Neural cell (in vitro differentiated cells): ENCODE results near the gene GSK3B. TPM values are rescaled to one million over a fixed set of nuclear protein-coding genes. Genes with fewer than 3 reads are reported as not detected.

Source experiments
- H2AFZ ChIP-seq: fragments of 200-600, 300-800 bp; sonication (generic), shearing (Covaris generic); 2 replicates; pipeline ENCODE4 v1.6.0; 2014; ENCODE audit warnings: low read depth, mild to moderate bottlenecking, antibody characterized with exemption, low read length, moderate library complexity
- H3F3A ChIP-seq: fragments of 200-600 bp; shearing (Covaris generic); 2 replicates; pipeline ENCODE4 v1.6.1; 2016; ENCODE audit warnings: mild to moderate bottlenecking, moderate library complexity, mixed read lengths, antibody characterized with exemption, low read length; ENCODE audit not compliant: insufficient read depth, poor library complexity, severe bottlenecking
- H3K27ac ChIP-seq: fragments of 200-600, 300-800 bp; sonication (generic), shearing (Covaris generic); 2 replicates; pipeline ENCODE4 v1.5.1; 2014; ENCODE audit warnings: mild to moderate bottlenecking, low read length, moderate library complexity
- H3K27me3 ChIP-seq: fragments of 300-800, 200-600 bp; sonication (generic), shearing (Covaris generic); 2 replicates; pipeline ENCODE4 v1.6.0; 2014; ENCODE audit warnings: mild to moderate bottlenecking, low read depth, low read length, moderate library complexity; ENCODE audit not compliant: insufficient read depth
- H3K36me3 ChIP-seq: fragments of 300-800, 200-600 bp; sonication (generic), shearing (Covaris generic); 2 replicates; pipeline ENCODE4 v1.5.1; 2014; ENCODE audit warnings: mild to moderate bottlenecking, antibody characterized with exemption, low read length, moderate library complexity; ENCODE audit not compliant: insufficient read depth
- H3K4me2 ChIP-seq: fragments of 300-800, 200-600 bp; sonication (generic), shearing (Covaris generic); 2 replicates; pipeline ENCODE4 v1.6.0; 2014; ENCODE audit warnings: mild to moderate bottlenecking, low read length
- H3K4me3 ChIP-seq: fragments of 300-800, 200-600 bp; sonication (generic), shearing (Covaris generic); 2 replicates; pipeline ENCODE4 v1.5.1; 2014; ENCODE audit warnings: mild to moderate bottlenecking, low read length, moderate library complexity
- H3K79me2 ChIP-seq: fragments of 200-600 bp; shearing (Covaris generic); replicated peaks from 2 replicates; pipeline ENCODE4 v1.6.0; 2014; ENCODE audit warnings: mild to moderate bottlenecking, low read length, moderate library complexity; ENCODE audit not compliant: insufficient read depth
- H3K9ac ChIP-seq: fragments of 300-800, 200-600 bp; sonication (generic), shearing (Covaris generic); 2 replicates; pipeline ENCODE4 v1.6.1; 2016; ENCODE audit warnings: mild to moderate bottlenecking, low read length, mixed read lengths
- H3K9me2 ChIP-seq: fragments of 200-600 bp; shearing (Covaris generic); 2 replicates; pipeline ENCODE4 v1.6.1; 2016; ENCODE audit warnings: mild to moderate bottlenecking, low read length, mixed read lengths; ENCODE audit not compliant: insufficient read depth
- H3K9me3 ChIP-seq: fragments of 200-600, 300-800 bp; sonication (generic), shearing (Covaris generic); 2 replicates; pipeline ENCODE4 v1.6.1; 2016; ENCODE audit warnings: mild to moderate bottlenecking, mixed run types, low read length, moderate library complexity, mixed read lengths
- H4K20me1 ChIP-seq: fragments of 200-600 bp; shearing (Covaris generic); 2 replicates; pipeline ENCODE4 v1.6.1; 2016; ENCODE audit warnings: mild to moderate bottlenecking, mixed run types; ENCODE audit not compliant: insufficient read depth
- EP300 ChIP-seq: fragments of 450-650 bp; conservative IDR thresholded peaks from 2 replicates; pipeline ENCODE4 v1.6.1; 2014; ENCODE audit warnings: antibody characterized with exemption, mild to moderate bottlenecking, moderate library complexity; ENCODE audit not compliant: poor library complexity, severe bottlenecking
- MXI1 ChIP-seq: fragments of 450-650 bp; conservative IDR thresholded peaks from 2 replicates; pipeline ENCODE4 v1.6.1; 2014; ENCODE audit warnings: antibody characterized with exemption, mild to moderate bottlenecking; ENCODE audit not compliant: poor library complexity, severe bottlenecking
- RAD21 ChIP-seq: fragments of 450-650 bp; conservative IDR thresholded peaks from 2 replicates; pipeline ENCODE4 v1.6.1; 2014; ENCODE audit warnings: antibody characterized with exemption, mild to moderate bottlenecking, moderate library complexity
- SMC3 ChIP-seq: fragments of 450-650 bp; conservative IDR thresholded peaks from 2 replicates; pipeline ENCODE4 v1.6.1; 2014; ENCODE audit warnings: antibody characterized with exemption, mild to moderate bottlenecking, moderate library complexity; ENCODE audit not compliant: poor library complexity
- TAF1 ChIP-seq: IDR thresholded peaks from 2 replicates; pipeline ENCODE4 v1.6.1; 2012; ENCODE audit warnings: low read depth
- polyA plus RNA-seq: library from polyadenylated mRNA; depleted of rRNA; stranded (reverse); fragments of >200 nt; gene quantifications from 2 replicates; pipeline ENCODE4 v1.2.3, GENCODE V29; 2014
- TF ChIP-seq, protein P1 (sequence below): fragments of 450-650 bp; IDR thresholded peaks from 2 replicates; pipeline ENCODE4 v1.5.1; 2014; ENCODE audit warnings: antibody characterized with exemption, mild to moderate bottlenecking, moderate library complexity; ENCODE audit not compliant: poor library complexity, severe bottlenecking
- TF ChIP-seq, protein P2 (sequence below): IDR thresholded peaks from 2 replicates; pipeline ENCODE4 v1.6.1; 2012; ENCODE audit warnings: borderline replicate concordance

The GSK3B gene
- polyA plus RNA-seq, 1 donor from 2014 or later = 48.5 TPM

DNA sequence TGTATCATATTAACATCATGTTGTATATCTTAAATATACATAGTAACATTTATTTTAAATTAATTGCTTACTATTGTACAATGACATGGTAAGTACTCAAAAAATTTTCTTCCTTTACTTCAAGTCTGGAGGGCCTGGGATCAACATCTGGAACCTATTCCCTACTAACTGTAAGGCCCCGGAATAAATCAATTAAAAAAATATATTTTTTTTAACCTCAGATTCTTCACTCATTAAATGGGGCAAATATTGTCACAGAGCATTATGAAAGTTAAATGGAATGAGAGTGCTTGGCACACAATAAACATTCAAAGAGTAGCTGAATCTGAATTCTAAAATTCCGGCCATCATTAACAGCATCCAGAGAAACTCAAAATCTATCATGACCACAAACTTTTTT lies 16.5 kb downstream of the GSK3B start:
- Histone ChIP-seq H3K27me3 (no peaks in the 10 kb centered on the region), H3K9me3 (no peaks in the 10 kb centered on the region), H4K20me1 (peaks cover 6% of the 10 kb centered on the region), H3K4me3 (no peak overlapping the region), H3K79me2 (peaks cover 97% of the 10 kb centered on the region), H3K9ac (no peak overlapping the region), H3F3A (no peaks in the 10 kb centered on the region), H3K36me3 (no peaks in the 10 kb centered on the region), H3K4me2 (no peak overlapping the region), H3K27ac (no peak overlapping the region), H2AFZ (no peak overlapping the region), H3K9me2 (no peaks in the 10 kb centered on the region)
- TF ChIP-seq, protein P1, sequence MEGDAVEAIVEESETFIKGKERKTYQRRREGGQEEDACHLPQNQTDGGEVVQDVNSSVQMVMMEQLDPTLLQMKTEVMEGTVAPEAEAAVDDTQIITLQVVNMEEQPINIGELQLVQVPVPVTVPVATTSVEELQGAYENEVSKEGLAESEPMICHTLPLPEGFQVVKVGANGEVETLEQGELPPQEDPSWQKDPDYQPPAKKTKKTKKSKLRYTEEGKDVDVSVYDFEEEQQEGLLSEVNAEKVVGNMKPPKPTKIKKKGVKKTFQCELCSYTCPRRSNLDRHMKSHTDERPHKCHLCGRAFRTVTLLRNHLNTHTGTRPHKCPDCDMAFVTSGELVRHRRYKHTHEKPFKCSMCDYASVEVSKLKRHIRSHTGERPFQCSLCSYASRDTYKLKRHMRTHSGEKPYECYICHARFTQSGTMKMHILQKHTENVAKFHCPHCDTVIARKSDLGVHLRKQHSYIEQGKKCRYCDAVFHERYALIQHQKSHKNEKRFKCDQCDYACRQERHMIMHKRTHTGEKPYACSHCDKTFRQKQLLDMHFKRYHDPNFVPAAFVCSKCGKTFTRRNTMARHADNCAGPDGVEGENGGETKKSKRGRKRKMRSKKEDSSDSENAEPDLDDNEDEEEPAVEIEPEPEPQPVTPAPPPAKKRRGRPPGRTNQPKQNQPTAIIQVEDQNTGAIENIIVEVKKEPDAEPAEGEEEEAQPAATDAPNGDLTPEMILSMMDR = no peak
- TF ChIP-seq EP300 = no peak

DNA sequence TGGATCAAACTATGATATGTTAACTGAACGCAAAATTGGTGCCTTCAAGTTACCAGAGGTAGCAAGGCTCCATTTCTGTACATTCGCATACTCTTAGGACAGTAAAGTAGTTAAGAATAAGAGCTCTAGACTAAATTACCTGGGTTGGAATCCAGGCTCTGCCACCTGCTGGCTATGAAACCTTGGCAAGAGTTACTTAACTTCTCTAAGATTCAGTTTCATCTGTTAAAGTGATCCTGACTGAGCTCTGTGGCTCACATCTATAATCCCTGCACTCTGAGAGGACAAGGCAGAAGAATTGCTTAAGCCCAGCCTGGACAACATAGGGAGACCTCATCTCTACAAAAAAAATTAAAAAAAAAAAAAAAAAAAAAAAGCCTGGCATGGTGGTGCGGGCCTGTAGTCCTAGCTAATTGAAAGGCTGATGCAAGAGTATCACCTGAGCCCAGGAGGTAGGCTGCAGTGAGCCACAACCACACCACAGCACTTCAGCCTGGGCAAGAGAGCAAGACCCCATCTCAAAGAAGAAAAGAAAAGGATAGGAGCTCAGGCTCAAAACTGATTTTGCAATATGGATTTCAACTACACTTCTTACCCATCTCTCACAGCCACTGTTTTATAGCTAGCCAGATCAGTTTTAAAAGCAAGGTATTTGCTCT lies 21.3 kb downstream of the GSK3B start:
- Histone ChIP-seq H3K9me2 (no peaks in the 10 kb centered on the region), H3K4me2 (no peak overlapping the region), H3F3A (no peaks in the 10 kb centered on the region), H3K27me3 (no peaks in the 10 kb centered on the region), H3K27ac (no peak overlapping the region), H3K4me3 (no peak overlapping the region), H3K36me3 (no peaks in the 10 kb centered on the region), H4K20me1 (peaks cover 2% of the 10 kb centered on the region), H3K9me3 (no peaks in the 10 kb centered on the region), H3K79me2 (peaks cover 91% of the 10 kb centered on the region), H3K9ac (no peak overlapping the region), H2AFZ (no peak overlapping the region)
- TF ChIP-seq MXI1 (no peak), TAF1 (no peak), RAD21 (no peak), SMC3 (no peak)
- TF ChIP-seq, protein P2, sequence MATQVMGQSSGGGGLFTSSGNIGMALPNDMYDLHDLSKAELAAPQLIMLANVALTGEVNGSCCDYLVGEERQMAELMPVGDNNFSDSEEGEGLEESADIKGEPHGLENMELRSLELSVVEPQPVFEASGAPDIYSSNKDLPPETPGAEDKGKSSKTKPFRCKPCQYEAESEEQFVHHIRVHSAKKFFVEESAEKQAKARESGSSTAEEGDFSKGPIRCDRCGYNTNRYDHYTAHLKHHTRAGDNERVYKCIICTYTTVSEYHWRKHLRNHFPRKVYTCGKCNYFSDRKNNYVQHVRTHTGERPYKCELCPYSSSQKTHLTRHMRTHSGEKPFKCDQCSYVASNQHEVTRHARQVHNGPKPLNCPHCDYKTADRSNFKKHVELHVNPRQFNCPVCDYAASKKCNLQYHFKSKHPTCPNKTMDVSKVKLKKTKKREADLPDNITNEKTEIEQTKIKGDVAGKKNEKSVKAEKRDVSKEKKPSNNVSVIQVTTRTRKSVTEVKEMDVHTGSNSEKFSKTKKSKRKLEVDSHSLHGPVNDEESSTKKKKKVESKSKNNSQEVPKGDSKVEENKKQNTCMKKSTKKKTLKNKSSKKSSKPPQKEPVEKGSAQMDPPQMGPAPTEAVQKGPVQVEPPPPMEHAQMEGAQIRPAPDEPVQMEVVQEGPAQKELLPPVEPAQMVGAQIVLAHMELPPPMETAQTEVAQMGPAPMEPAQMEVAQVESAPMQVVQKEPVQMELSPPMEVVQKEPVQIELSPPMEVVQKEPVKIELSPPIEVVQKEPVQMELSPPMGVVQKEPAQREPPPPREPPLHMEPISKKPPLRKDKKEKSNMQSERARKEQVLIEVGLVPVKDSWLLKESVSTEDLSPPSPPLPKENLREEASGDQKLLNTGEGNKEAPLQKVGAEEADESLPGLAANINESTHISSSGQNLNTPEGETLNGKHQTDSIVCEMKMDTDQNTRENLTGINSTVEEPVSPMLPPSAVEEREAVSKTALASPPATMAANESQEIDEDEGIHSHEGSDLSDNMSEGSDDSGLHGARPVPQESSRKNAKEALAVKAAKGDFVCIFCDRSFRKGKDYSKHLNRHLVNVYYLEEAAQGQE = no peak
- TF ChIP-seq, protein P1 = no peak
